TTC549 (cell line): ENCODE results near the gene NT5E.
"Not testable (repeated sequence)": the region's sequence is repeated elsewhere in the genome, so short reads cannot be mapped to it uniquely, and the experiment has no call there.

ENCODE experiments used
- FAIRE-seq: peaks from 2 replicates; lab custom pipeline; 2012; peaks lifted over from hg19 to GRCh38; lab: Jason Lieb, UNC

Gene NT5E

GRCh38 chr6:85449818-85450759 lies at the start of gene NT5E:
TSS of gene NT5E (plus strand) at chr6:85450083. CDS start at chr6:85450140, 57 bp downstream.
- FAIRE-seq: no peak

- no peak for FAIRE-seq
Observed at GRCh38 chr6:85400331-85400730, 49.6 kb upstream of the NT5E start.

- no peak for FAIRE-seq
Observed at GRCh38 chr6:85401186-85402021, 48.5 kb upstream of the NT5E start.

GRCh38 chr6:85402071-85402470 lies 47.8 kb upstream of the NT5E start:
- no peak for FAIRE-seq

GRCh38 chr6:85402922-85403321 lies 47.0 kb upstream of the NT5E start:
- no peak for FAIRE-seq

GRCh38 chr6:85403331-85404015 lies 46.4 kb upstream of the NT5E start:
- no peak for FAIRE-seq

- not testable (repeated sequence) for FAIRE-seq
Observed at GRCh38 chr6:85404016-85404563, 45.8 kb upstream of the NT5E start.

- FAIRE-seq: no peak
Observed at GRCh38 chr6:85404564-85405174, 45.2 kb upstream of the NT5E start.

GRCh38 chr6:85405175-85405852 lies 44.6 kb upstream of the NT5E start:
- FAIRE-seq: no peak

GRCh38 chr6:85405853-85406198 lies 44.1 kb upstream of the NT5E start:
- no peak for FAIRE-seq

- FAIRE-seq: no peak
Observed at GRCh38 chr6:85406641-85407075, 43.2 kb upstream of the NT5E start.

- no peak for FAIRE-seq
Observed at GRCh38 chr6:85408039-85408438, 41.8 kb upstream of the NT5E start.

- FAIRE-seq: no peak
Observed at GRCh38 chr6:85412911-85413430, 36.9 kb upstream of the NT5E start.

GRCh38 chr6:85416049-85416448 lies 33.8 kb upstream of the NT5E start:
- FAIRE-seq: no peak

GRCh38 chr6:85416766-85417165 lies 33.1 kb upstream of the NT5E start:
- FAIRE-seq: no peak

- FAIRE-seq: no peak
Observed at GRCh38 chr6:85417336-85417735, 32.5 kb upstream of the NT5E start.

- no peak for FAIRE-seq
Observed at GRCh38 chr6:85418059-85418458, 31.8 kb upstream of the NT5E start.

- no peak for FAIRE-seq
Observed at GRCh38 chr6:85419046-85419759, 30.7 kb upstream of the NT5E start.

- no peak for FAIRE-seq
Observed at GRCh38 chr6:85420551-85420950, 29.3 kb upstream of the NT5E start.

- FAIRE-seq: no peak
Observed at GRCh38 chr6:85421181-85421580, 28.7 kb upstream of the NT5E start.
